GM11168 (cell line): ENCODE data around the gene FHOD3.

Source experiments
- in situ Hi-C: fragments of 300-500 bp; cut with MboI; formaldehyde crosslinking; loops from one replicate; pipeline ENCODE4 v1.12.0; 2022; ENCODE audit warnings: low sequenced_read_pairs; ENCODE audit not compliant: unreplicated experiment

Gene FHOD3

DNA sequence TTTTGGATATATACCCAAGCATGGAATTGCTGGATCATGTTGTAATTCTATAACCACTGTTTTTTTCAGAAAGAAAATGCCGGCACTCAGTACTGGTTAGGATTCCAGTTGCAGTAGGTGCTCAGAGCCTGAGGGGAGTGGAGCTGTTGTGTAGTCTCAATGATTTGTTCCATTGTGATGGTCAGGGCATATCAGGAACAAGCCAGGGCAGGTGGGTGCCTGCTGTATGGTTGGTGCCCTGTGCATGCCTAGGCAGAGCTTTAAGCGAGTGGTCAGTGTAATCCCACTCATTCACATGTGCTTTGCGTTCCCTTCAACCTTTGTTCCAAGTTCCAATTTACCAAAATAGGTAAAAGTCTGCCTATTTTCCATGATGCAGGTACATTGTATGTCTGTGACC is 100.9 kb downstream of the FHOD3 start:
- in situ Hi-C loops: no loop called here

DNA sequence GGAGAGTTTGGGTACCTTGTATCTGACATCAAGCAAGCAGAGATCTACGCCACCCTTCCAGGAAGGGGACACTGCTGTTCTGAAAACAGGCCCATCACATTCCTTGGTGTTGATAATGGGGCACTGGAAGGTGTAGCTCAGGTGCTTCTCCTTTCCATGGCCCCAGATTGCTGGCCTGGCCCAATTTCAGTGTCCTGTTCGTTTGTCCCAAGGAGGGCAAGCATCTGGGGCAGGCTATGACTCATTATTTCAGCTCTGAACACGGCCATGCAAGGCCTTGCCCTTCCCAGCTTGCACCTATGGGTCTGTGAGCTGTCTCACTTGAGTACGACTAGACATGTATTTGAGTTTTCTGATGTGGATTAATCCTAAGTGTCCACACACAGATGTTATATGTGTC is 101.5 kb downstream of the FHOD3 start:
- in situ Hi-C loops: no loop called here

DNA sequence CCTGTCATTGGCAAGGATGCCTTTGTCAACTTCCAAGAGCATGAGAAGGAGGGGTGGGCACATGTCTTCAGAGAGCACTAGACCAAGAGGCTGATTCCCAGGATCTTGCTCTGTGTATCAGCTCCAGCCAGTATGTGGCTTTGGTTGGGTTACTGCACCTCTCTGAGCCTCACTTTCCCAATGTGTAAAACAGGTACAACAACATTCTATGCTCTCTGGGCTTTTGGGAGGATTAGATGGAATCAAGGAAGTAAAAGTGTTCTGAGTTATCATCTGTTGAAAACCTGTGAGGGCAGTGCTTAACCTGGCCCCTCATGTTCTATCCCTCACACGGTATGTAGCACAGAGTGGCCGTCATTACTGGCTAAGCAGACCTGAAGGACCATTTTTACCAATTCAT is 103.9 kb downstream of the FHOD3 start:
- in situ Hi-C loops: loop anchor here (25.0 kb wide), 1 partner anchor 314 kb away; no protein-coding TSS in a partner anchor

DNA sequence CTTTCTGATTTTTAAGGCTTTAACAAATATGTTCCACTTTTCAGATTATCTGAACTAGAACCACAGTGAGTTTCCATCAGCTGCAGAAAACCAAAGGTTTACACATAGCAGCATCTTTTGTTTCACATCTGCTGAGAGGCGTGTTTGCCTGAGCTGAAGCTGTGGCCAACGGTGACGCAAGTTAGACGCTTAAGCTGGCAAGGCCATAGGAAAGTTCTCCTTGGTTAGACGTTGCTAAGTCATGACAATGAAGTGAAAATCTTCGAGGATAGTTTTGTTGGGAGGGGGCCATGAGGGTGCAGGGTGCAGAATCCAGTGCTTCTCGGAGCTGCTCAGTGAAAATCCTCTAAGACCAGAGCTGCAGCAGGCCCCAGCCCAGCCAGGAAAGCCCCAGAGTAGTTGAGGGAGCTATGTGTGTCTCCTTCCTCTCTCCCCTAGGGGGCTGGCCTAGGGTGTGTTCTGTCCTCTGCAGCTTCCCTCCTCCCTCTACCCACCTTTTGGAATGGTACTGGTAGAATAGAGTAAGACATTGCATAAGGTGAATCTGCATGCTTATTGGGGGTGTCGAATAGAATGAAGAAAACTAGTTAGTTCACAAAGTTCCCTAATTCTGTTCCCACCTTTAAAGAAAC is 105.4 kb downstream of the FHOD3 start:
- in situ Hi-C loops: loop anchor here (25.0 kb wide), 1 partner anchor 316 kb away; no protein-coding TSS in a partner anchor

DNA sequence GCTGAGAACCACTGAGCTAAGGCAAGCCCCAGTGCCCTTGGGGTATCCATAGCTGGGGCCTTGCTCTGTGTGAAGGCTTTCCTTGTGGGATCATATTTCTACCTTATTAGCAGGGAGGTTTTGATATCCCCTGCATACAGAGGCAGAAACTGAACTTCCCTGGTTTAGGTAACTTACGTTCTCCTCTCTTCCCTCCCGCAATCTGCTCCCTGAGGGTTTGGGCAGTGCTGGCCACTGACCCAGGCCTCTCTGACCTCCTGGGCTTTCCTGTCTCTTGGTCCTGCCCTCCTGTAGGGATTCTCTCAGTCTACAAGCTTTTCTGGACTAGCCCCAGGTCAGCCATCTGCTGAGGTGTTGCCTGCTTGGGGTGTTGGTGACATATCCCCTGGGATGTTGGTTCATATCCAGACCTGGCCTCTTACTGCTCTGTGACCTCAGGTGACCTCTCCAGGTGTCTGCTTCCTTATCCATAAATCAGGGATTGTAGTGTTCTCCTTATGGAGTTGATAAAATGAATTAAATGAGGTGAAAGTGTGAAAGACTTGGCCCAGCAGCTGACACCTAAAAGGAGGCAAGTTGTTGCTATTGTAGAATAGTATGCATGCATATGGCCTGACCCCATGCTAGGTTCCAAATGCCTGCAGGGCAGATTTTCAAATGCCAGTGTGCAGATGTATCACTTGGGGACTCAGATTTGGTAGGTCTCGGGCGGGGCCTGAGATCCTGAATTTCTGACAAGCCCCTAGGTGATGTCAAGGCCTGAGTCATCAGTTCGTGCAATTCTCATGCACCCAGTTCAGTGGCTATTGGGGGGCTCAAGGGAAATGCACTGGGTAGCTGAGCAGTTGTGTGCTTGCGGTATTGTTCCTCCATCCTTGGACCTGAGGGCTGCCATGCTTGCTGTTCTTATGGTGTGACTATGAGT is 106.6 kb downstream of the FHOD3 start:
- in situ Hi-C loops: loop anchor here (25.0 kb wide), 1 partner anchor 317 kb away; no protein-coding TSS in a partner anchor

DNA sequence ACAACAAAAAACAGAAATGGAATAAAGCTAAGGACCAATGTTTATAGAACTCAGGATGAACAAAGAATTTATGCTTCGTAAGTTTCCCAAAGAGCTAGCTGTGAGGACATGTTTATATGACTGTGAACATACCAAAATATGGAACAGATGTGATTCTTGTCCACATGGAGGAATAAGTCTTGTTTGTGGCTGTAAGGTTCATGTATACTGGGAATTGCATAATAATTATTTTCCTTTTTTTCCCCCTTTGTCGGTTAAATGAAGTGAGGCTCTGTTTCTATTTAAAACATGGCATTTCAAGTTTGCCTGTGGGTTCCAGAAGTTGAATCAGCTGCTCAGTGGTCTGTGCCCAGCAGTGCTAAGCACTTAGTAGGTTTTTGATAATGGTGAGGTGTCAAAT is 108.1 kb downstream of the FHOD3 start:
- in situ Hi-C loops: loop anchor here (25.0 kb wide), 1 partner anchor 318 kb away; no protein-coding TSS in a partner anchor

DNA sequence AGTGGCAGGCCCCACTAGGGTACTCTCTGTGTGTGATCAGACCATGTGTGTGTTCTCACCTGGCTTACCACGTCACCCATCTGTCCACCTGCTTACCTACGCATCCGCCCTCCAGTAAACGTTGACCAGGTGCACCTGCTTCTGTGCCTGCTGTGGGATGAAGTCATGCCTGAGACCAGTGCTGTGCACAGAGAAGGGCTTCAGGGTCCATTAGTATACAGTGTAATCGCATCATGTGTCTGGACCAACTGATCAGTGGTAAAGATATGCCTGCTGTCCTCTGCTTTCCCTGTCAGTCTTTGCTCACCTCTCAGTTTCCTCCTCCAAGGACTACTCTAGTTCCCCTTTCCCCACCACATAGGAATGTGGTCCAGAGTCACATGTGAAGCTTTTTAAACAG is 109.3 kb downstream of the FHOD3 start:
- in situ Hi-C loops: loop anchor here (25.0 kb wide), 1 partner anchor 320 kb away; no protein-coding TSS in a partner anchor

DNA sequence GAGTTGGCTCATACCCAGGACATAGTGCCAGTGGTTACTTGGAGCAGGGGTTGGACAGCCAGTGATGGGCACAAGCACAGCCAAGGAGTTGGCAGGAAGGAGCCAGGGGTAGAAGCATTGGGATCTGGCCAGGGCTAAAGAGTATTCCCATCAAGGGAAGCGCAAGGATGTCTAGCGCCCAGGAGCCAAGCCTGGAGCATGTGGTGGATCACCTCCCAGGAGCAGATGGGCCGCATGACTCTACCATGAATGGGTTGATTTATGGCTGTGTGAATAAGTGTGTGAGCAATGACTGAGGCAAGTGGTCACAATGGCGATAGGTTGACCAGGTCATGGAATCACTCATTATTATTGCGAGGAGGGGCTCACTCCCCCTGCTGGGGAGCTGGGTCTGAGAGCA is 111.1 kb downstream of the FHOD3 start:
- in situ Hi-C loops: loop anchor here (25.0 kb wide), 1 partner anchor 321 kb away; no protein-coding TSS in a partner anchor

DNA sequence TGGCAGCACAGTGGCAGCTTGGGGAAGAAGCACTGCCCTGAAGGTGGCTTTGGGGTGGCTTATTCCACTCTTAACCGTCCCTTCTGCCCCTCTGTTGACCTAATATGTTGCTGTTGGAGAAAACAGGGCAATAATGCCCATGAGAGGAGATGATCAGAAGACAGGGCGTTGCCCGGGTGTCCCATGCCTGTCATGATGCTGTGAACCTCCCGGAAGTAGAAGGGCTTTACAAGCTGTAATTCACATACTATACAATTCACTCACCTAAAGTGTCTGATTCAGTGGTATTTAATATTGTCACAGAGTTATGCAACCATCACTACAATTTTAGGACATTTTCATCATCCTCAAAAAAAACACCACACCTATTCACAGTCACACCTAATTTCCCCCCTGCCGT is 112.3 kb downstream of the FHOD3 start:
- in situ Hi-C loops: loop anchor here (25.0 kb wide), 1 partner anchor 322 kb away; no protein-coding TSS in a partner anchor

DNA sequence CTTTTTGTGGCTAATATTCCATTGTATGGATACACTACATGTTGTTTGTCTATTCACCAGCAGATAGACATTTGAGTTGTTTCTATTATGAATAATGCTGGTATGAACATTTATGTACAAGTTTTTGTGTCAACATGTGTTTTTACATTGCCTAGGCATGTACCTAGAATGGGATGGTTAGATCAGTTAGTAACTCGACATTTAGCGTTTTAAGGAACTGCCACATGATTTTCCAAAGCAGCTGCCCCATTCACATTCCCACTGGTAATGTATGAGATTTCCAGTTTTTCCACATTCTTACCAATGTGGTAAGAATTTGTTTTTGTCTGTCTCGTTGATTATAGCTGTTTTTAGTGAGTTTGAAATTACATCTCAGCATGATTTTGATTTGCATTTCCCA is 112.8 kb downstream of the FHOD3 start:
- in situ Hi-C loops: loop anchor here (25.0 kb wide), 1 partner anchor 323 kb away; no protein-coding TSS in a partner anchor

DNA sequence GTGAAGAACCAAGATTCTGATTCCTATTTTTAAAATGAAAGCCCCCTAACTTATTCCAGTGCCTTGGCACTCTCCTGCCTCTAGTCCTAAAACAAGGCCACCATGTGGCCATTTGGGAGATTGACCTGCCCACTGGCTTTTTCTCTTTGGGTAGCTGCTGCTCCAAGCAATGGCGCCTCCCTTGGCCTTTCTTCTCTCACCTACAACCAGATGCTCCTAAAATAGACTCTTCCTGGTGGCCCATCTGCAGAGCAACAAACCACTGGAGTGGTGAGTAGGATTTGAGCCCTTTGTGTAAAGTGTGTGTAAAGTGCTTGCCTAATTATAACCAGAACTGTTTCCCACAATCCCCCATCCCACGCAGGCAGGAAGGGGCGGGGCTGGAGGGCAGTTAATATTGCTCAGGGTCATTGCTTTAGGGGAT is 114.2 kb downstream of the FHOD3 start:
- in situ Hi-C loops: loop anchor here (25.0 kb wide), 1 partner anchor 324 kb away; no protein-coding TSS in a partner anchor

DNA sequence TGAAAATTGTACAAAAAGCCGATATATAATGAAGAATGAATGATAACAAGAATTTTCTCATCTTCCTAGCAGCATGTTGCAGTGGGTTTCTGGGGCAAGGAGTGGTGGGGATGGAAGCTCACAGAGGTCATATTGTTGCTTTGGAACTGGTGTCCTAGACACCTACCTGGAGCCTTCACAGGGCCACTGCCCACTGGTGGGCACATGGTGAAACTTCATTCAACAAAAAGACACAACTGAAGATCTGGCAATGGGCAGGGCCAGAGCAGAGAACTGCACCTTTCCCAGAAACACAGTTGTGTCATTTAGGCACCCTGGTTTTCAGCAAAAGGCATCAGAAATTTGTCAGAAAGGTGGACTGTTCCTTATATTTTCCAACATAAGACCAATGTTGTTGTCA is 115.3 kb downstream of the FHOD3 start:
- in situ Hi-C loops: loop anchor here (25.0 kb wide), 1 partner anchor 325 kb away; no protein-coding TSS in a partner anchor

DNA sequence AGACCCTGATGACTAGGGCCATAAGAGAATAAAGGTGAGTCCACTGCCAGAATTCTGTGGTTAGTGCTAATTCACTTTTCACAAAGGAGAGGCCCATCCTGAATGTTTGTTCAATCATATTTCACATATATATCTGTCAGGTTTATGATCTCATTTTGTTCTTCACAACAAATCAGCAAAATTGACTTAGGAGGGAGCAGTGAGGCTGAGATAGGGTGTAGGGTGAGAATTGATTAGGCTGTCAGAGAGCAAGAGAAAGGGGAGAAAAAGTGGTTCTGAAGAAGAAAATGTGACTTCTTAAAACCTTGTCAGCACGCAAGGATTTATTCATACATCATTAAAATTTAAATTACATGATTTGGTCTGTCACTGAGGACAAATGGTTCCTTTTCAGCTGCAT is 117.7 kb downstream of the FHOD3 start:
- in situ Hi-C loops: loop anchor here (25.0 kb wide), 1 partner anchor 328 kb away; no protein-coding TSS in a partner anchor

DNA sequence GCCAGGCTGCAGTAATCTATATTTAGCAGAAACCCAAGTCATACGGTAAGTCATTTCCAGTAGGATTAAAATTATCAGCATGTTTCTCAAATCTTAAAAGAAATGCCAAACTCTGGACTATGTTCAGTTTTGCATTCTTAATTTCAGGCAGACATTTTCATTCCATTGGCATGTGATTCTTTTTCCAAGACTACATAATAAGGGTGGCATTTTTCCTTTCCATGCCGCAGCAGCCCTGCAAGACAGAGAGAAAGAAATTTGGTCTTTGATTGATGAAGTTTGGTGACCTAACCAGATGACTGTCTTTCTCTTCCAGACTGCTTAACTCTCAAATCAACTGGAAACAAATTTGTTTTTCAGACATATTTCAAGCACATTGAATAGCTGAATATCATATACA is 118.1 kb downstream of the FHOD3 start:
- in situ Hi-C loops: loop anchor here (25.0 kb wide), 1 partner anchor 328 kb away; no protein-coding TSS in a partner anchor

DNA sequence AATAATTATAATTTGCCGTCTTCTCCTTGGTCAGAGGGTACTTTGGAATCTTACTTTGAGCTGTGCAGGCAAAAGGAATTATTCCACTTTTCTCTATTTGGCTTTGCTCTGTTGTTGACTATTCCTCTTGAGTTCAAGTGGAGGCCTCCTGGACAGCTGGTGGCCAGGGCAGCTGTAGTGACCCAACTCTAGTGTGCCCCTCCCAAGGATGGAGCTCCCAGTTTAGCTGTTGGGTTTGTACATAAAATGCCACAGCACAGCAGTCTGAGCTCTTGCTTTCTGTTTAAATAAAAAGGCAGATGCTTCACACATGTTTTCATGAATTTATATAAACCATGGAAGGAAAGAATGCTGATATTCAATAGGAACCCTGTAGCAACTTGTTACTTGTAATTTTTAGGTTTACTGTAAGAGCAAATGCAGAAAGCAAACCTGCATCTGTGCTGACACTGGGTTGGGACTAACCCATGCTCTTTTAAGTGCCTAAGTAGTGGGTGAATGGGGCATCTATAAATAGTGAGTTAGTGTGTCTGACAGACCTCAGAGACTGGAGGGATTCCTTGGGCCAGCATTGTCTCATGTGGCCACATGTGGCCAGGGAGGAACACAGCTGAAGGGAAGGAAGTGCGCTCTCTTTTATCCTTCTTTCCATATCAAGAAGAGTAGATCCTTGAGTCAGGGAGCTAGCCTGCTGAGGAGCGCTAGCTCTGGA is 121.8 kb downstream of the FHOD3 start:
- in situ Hi-C loops: loop anchor here (25.0 kb wide), 1 partner anchor 332 kb away; no protein-coding TSS in a partner anchor

DNA sequence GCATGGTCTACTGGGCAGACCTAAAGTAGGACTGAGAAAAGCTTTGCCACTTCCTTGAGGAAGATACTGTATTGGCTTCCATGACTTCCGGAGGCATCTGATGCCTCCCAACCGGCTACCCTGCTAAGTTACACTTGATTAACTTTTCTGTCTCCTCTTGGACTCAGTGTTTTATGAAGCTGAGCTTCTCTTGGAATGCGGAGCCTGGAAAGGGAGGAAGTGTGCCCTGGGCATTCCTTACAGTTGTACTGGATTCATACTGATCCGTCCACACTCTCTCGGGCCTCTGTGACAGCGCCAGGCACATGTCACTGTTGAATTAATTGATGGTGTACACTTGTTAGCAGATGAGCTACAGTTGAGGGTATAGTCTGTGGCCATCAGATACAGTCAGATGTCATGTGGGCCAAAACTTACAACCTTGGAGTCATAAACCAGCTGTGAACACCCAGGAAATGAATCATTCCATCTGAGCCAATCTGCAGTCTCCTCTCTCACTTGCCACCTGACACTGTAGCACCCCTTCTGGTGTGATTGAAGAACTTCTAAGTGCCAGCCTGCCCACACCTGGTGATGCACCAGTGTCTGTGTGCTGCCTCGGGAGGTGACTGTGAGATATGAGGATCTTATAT is 122.5 kb downstream of the FHOD3 start:
- in situ Hi-C loops: loop anchor here (25.0 kb wide), 1 partner anchor 333 kb away; no protein-coding TSS in a partner anchor

DNA sequence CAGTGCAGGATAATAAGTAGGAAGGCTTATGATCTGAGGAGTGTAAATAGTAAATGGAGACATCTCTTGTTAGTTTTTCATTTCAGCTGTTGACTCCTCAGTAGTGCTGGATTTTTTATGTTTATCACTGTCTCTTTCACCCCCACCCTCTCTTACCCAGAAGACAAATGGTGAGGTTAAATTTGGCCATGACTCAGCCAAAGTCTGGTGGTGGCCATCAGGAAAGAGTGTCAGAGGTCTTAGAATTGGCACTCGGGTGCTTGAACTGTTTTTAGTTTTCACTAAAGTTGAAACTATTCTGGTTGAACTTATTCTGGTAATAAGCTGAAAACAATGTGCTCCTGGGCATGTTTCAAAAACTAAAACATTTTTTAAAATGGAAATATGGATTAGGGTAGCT is 123.3 kb downstream of the FHOD3 start:
- in situ Hi-C loops: loop anchor here (25.0 kb wide), 1 partner anchor 334 kb away; no protein-coding TSS in a partner anchor

DNA sequence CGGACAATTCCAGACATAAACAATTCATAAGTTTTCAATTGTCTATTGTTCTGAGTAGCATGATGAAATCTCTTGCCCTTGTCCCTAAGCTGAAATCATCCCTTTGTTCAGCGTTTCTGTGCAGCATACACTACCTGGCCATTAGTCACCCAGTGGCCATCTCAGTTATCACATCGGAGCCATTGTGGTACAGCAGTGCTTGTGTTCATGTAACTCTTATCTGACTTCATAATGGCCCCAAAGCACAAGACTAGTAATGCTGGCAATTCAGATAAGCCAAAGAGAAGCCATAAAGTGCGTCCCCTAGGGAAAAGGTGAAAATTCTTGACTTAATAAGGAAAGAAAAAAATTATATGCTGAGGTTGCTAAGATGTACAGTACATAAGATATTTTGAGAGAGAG is 127.2 kb downstream of the FHOD3 start:
- in situ Hi-C loops: loop anchor here (25.0 kb wide), 1 partner anchor 337 kb away; no protein-coding TSS in a partner anchor

DNA sequence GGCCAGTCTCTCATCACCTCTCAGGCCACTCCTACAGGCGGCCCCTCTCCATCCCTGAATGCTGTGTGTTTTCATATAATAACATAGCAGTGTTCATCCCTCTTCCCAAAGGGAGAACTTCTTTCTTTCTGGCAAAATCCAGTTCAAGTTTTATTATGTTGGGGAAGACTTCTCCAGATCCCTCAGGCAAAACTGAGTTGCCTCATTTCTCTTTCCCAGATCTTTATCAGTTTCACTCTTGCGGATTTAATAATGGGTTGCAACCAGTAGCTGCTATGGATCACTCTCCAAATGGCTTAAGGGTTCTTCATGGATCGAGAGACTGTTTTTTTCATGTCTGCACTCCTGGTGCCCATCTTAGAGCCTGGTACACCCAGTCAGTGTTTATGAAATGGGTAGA is 129.9 kb downstream of the FHOD3 start:
- in situ Hi-C loops: no loop called here
